HG03045 (cell line): ENCODE measurements around the gene TECRL.

Source experiments
- ATAC-seq: cut with Tn5 transposase; IDR thresholded peaks from one replicate; pipeline ENCODE4 v1.9.1; 2021; ENCODE audit warnings: mild to moderate bottlenecking, moderate library complexity; ENCODE audit not compliant: unreplicated experiment

Gene TECRL

GRCh38 chr4:64330143-64330542 lies 79.1 kb downstream of the TECRL start:
- no peak for ATAC-seq

- no peak for ATAC-seq
Observed at GRCh38 chr4:64327237-64327636, 82.0 kb downstream of the TECRL start.

- ATAC-seq, result no peak
Observed at GRCh38 chr4:64326507-64326906, 82.7 kb downstream of the TECRL start.

GRCh38 chr4:64306255-64306565 lies 103.0 kb downstream of the TECRL start:
- no peak for ATAC-seq

- no peak for ATAC-seq
Observed at GRCh38 chr4:64305565-64306254, 103.5 kb downstream of the TECRL start.

- no peak for ATAC-seq
Observed at GRCh38 chr4:64272432-64272831, 136.8 kb downstream of the TECRL start.

- ATAC-seq, result no peak
Observed at GRCh38 chr4:64271601-64272081, 137.6 kb downstream of the TECRL start.

- ATAC-seq, result no peak
Observed at GRCh38 chr4:64266669-64267068, 142.6 kb downstream of the TECRL start.

GRCh38 chr4:64266263-64266662 lies 143.0 kb downstream of the TECRL start:
- ATAC-seq, result no peak

GRCh38 chr4:64251781-64252180 lies 157.5 kb downstream of the TECRL start:
- no peak for ATAC-seq

GRCh38 chr4:64250488-64250887 lies 158.8 kb downstream of the TECRL start:
- ATAC-seq, result no peak

GRCh38 chr4:64250061-64250460 lies 159.2 kb downstream of the TECRL start:
- no peak for ATAC-seq

GRCh38 chr4:64248186-64248585 lies 161.1 kb downstream of the TECRL start:
- no peak for ATAC-seq

GRCh38 chr4:64230709-64231310 lies 178.4 kb downstream of the TECRL start:
- no peak for ATAC-seq
